Activated T-cell treated with anti-CD3 and anti-CD28 coated beads for 4 hours (primary cell): ENCODE data around the gene CTU2.

Source experiments
- DNase-seq: peaks from one replicate; pipeline ENCODE4 v3.0.0-alpha.2; 2020

CTU2 gene

GRCh38 chr16:88764080-88764479 is 57.8 kb downstream of the CTU2 start:
- DNase-seq = no peak

- no peak for DNase-seq
Measured at GRCh38 chr16:88764913-88765349, 58.6 kb downstream of the CTU2 start.
